CD4-positive, alpha-beta T cell treated with Interleukin-2 at 100 ng/mL for 4 hours (primary cell): ENCODE results near the gene MYL9.
A peak's percentile ranks its signal among the peaks of the same experiment; 100 is the strongest.
"Not testable (repeated sequence)": the region's sequence is repeated elsewhere in the genome, so short reads cannot be mapped to it uniquely, and the experiment has no call there.

Experiments used
- DNase-seq: peaks from one replicate; pipeline ENCODE4 v3.0.0-alpha.2; 2020; ENCODE audit warnings: low spot score

The MYL9 gene

DNA sequence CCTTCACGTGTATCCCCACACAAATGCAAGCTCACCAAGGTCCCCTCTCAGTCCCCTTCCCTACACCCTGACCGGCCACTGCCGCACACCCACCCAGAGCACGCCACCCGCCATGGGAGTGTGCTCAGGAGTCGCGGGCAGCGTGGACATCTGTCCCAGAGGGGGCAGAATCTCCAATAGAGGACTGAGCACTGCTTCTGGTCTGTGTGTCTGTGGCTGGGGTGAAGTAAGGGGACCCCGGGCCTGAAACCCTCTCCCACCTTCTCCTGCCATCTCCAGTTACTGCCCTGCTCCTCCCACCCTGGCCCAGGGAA lies 8.3 kb downstream of the MYL9 start:
- no peak for DNase-seq

DNA sequence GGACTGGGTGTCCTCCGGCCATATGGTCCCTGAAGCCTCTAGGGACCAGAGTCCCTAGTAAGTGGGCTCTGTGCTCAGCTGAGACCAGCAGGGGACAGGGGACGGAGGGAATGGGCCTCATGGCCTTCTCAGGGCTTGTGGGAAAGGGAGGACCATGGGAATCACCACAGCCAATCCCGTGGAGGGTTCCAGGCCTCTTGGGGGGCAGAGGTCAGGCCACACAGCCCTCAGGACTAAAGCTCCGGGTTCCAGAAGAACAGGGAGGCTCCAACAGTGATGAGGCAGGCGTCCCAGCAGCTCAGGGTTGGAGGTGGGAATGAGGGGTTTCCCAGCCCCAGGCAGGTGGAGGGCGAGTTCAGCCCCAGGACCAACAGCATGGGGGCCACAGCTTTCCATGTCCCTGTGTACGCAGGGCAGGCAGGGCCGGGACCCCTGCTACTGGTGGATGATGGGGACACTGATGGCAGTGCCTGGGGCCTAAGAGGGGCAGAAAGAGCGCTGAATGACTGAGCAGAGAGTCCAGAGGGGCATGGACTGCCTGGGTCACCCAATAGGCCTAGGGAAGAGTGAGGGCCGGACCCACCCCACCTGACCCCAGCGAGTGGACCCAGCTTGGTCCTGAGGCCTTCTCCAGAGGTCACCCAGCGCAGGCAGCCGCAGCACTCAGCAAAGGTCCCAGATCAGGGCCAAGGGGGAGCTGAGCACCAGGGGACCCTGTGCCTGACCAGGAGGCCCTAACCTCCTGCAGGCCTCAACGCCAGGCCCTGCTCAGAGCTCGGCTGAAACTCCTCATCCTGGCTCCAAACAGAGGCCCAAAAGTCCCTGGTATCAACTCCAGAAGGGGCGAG lies 8.8 kb downstream of the MYL9 start:
- DNase-seq: no peak

DNA sequence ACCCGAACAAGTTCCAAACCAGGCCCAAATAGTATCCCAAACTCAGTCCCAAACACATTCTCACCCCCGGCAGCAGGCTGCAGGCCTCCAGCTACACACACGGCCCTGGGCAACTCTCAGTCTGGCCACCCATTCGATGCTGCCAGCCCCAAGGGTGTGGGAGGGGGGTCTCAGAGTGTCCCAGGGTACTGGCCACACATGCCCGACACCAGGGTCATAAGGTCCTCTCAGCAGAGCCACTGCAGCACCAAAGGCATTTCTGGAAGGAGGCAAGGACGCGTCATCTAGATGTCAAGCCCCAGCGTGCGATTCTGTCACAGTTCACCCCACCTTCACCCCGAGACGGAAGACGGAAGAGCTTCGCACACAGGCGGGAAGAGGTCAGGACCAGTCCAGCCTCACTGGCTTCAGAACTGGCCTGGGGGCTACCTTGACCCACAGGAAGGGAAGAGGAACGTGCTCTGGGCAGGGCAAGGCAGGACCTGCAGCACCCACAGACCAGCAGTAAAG lies 9.5 kb downstream of the MYL9 start:
- no peak for DNase-seq

DNA sequence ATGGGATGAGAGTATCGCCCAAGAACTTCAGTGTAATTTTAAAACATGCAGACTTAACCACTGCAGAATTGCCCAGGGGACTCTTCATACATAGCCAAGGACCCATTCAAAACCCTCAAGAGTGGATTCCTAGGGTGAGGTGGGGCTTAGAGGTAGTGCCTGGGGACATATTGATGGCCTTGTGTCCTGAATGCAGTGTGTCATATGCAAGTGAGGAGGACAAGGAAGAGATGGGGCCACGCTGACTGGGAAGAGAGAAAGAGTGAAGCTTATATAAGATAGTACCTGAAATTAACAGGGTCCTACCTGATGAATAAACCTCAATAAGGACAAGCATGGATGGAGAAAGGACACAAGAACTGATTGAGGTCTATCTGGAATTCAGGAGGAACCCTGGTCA lies 13.9 kb downstream of the MYL9 start:
- DNase-seq: no peak

DNA sequence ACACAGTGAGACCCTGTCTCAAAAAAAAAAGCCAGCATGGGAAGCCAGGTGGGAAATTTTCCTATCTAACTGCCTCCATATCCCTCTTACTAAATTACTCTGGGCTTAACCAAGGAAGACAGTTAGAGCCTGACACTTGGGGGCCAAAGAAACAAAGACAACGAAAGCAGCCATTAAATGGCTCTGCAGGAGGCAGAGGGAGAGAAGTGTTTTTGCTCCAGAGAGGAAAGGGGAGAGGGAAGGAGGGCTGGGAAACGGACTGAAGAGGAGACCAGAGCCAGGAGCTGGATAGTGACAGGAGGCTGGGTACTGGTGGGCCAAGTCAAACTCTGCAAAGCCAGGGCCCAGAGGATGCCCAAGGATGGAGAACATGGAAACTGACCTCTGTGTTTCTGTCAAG lies 21.4 kb downstream of the MYL9 start:
- DNase-seq: no peak

DNA sequence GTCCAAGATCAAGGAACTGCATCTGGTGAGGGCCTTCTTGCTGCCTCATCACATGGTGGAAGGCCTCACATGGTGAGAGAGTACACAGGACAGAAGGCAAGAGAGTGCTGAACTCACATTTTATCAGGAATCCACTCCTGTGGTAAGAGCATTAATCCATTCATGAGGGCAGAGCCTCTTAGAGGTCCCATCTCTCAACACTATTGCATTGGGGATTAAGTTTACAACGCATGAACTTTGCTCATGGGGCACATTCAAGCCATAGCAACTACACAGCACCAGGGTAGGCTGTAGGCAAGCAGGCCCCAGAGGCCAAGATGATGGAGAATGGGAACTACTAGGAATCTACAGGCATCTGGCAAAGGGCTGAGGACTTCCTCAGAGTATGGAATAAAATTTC lies 22.1 kb downstream of the MYL9 start:
- no peak for DNase-seq

DNA sequence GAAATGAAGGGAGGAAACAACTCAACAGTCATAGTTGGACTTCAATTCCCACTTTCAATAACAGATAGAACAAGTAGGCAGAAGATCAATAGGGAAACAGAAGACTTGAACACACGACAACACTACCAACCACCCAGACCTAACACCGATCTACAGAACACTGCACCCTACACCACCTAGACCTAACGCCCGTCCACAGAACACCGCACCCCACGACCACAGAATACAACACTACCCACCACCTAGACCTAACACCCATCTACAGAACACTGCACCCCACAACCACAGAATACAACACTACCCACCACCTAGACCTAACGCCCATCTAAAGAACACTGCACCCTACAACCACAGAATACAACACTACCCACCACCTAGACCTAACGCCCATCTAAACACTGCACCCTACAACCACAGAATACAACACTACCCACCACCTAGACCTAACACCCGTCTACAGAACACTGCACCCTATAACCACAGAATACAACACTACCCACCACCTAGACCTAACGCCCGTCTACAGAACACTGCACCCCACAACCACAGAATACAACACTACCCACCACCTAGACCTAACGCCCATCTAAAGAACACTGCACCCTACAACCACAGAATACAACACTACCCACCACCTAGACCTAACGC lies 22.9 kb downstream of the MYL9 start:
- DNase-seq: not testable (repeated sequence)

DNA sequence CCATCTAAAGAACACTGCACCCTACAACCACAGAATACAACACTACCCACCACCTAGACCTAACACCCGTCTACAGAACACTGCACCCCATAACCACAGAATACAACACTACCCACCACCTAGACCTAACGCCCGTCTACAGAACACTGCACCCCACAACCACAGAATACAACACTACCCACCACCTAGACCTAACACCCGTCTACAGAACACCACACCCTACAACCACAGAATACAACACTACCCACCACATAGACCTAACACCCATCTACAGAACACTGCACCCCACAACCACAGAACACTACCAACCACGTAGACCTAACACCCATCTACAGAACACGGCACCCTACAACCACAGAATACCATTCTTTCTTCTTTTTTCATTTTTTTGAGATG lies 23.4 kb downstream of the MYL9 start:
- DNase-seq: not testable (repeated sequence)

DNA sequence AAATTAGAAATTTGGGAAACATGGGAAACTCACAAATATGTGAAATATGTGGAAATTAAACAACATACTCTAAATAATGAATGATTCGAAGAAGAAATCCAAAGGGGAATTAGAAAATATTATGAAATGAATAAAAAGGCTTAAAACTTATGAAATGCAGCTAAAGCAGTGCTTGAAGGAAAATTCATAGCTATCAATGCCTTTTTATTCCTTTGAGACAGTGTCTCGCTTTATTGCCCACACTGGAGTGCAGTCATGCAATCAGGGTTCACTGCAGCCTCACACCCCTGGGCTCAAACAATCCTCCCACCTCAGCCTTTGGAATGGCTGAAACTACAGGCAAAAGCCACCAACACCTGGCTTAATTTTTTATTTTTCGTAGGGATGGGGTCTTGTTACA lies 24.2 kb downstream of the MYL9 start:
- DNase-seq: no peak

DNA sequence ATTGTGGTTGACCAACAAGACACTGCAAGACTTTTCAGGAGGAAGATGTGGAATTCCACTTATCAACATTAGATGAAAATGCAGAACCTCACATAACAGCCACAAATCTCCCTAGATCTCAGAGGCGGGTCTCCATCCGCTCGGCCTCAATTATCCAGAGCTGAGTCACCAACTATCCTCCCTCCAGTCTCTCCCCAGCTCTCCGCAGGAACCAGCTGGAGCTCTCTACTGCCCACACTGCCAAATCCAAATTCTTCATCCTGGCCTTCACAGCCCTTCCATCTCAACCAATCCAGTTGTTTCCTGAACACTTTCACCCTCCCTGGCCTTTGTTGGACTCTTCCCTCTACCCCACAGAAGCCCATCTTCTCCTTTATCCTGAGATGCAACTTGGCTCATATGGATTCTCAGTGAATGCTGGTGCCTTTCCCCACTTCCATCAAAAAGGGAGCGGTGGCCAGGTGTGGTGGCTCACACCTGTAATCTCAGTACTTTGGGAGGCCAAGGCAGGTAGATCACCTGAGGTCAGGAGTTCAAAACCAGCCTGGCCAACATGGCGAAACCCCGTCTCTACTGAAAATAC lies 28.6 kb downstream of the MYL9 start:
- no peak for DNase-seq

DNA sequence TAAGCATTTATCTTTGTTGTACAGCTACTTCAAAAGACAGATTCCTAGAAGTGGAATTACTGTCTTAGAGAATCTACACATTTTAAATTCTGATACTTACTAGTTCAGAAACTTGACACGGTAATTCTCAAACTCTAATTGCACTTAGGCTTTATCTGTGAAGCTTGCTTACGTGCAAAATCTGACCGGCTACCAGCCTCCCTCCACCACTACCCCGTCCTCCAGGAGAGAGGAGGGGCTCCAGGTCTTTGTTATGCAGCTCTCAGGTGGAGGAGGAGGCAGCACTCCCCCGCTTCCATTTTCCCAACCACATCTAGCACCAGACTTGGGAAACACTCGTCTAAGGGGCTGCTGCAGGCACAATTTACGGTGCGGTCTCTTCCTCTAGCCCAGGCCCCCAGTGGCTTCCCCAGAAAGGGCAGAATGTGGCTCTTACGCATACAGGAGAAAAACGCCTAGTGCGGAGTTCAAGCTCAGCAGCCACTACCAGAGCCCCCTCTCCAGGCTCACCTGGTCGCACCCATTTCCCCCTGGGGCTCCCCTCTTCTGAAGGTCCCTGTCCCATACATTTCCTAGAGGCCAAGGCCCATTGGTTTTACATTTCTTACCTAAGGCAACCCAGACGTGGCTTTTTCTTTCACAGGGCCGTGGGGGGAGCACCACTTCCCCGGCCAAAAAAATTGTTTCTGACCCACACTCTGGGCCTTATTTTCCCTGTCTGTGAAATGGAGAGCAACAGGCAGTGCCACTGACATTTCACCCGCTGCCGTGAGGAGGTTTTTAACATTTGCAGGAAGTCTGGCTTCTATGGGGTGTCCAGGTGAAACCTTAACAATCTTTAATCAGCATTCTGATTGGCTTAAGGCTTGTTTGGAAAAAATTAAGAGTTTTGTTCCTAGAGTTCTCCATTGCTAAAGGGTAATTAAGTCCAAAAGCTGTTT lies 30.5 kb downstream of the MYL9 start:
- no peak for DNase-seq

DNA sequence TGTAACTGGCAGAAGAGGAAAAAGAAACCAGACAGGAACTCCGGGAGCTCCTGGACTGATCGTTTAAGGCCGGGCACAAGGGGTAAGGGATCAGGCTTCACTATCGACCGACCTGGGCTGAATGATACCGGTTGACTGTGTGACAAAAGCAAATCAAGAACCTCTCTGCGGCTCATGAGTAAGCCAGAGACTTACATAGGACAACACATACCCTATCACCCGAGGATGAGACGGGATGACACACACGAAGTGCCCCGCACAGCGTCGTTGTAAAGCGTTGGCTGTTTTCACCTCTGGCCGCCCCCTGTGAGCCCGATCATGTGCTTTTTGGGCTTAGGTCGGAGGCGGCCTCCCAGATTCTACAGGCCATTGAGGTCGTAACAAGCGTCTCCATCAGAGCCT lies 31.4 kb downstream of the MYL9 start:
- peak; percentile 79 for DNase-seq

DNA sequence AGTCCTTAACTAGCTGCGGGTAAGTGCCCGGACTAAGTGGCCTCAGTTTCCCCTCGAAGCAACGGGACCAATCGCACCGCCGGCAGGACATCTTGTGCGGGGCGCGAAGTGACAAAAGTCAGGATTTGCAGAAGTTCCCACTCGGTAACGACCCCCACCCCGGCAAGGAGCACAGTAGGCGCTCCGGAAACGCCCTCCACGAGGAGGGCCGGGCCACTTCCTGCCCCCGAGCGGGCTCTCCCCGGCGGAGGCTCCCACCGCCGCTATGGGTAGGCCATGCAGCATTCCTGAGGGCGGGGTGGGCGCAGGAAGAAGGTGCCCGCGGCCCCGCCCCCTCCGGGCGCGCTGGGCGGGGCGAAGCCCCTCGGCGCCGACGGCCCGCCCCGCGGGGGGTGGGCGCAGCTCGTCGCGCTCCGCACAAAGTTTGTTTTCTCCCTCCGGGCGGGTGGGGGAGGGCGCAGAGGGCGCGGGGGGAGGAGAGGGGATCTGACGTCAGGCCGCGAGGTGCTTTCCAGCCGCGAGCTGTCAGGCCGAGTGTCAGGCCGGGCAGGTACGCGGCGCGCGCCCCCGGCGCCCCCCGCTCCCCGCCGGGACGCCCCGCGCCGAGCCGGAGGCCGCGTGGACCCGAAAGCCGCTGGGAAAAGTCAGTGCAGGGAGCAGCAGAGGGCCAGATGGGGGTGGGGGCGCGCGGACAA lies 31.9 kb downstream of the MYL9 start, which contains the start of gene TGIF2:
TSS of gene TGIF2 (plus strand) at position 495 of the 695 bp plus-strand sequence. CDS start 5,178 bp downstream, outside the sequence.
- DNase-seq: peak; percentile 91

DNA sequence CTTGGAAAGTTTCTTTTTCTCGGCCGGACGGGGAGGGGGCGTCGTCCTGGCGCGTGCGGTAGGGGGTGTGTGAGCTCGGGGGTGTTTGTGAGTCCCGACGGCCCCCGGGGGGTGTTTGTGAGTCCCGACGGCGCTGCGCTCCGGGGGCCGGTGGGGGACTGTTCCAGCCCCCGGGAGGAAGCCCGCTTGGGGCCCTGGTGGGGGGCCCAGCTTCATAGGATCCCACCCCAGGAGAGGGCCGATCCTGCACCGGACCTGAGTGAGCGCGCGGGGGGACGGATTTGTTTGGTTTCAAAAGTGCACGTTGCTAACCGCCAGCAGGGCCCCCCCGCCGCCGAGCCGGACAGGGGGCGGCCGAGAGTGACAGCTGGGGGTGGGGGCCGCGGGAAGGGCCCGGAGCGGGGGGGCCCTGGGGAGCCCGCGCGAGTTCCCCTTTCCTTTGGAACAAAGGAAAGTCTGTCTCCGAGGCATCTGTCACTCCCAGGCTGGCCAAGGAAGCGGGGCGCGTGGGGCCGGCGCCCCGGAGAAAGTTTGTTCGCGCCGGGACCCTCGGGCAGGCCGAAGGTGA lies 32.6 kb downstream of the MYL9 start:
- DNase-seq: no peak

DNA sequence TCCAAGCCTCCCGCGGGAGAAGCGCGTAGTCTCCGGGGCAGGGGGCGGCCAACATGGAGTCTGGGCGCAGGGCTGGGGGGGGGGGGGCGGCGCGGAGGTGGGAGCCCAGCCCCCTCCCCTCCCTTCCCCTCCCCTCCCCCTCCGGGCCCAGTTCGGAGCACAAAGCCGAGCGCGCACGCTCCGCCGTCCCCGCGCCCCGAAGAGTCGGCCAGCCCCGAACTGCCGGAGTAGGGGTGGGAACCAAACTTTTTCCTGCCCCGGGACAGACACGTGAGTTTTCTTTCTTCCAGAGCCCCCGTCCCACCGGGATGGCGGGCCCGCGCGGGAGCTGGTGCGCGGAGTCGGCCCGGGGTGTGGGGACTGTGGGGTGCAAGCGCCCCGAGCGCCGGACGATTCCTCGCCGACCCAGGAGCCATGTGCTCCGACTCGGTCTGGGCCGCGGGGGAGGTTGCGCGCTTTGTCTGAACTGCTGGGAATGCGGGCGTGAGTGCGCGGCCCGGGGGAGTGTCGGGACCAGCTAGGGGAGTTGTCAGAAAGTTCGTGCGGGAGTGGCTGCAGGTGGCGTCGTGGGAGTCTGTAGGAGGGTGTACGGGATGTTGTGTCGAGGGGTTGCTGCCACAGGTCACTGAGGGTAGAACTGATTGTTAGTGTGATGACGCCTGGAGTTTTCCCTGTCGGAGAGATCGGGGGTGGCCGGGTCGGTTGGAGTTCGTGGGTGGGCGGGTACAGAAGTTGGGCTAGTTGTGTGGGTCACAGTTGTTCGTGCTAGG lies 33.2 kb downstream of the MYL9 start:
- DNase-seq: peak; percentile 32

DNA sequence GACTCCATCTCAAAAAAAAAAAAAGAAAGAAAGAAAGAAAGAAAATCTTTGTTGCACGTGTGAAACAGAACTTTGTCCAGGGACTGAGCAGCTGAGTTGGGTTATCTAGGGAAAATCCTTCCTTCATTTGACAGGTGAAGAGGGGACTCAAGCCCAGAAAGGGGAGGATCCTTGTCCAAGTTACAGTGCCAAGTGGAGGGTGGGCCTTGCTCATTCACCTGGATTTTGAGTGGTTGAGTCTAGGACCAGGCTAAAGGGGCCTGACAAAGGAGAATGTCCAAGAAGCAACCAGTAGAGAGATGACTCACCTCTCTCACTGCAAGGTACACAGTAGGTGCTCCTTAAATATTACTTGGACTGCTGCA lies 34.7 kb downstream of the MYL9 start:
- DNase-seq: no peak

DNA sequence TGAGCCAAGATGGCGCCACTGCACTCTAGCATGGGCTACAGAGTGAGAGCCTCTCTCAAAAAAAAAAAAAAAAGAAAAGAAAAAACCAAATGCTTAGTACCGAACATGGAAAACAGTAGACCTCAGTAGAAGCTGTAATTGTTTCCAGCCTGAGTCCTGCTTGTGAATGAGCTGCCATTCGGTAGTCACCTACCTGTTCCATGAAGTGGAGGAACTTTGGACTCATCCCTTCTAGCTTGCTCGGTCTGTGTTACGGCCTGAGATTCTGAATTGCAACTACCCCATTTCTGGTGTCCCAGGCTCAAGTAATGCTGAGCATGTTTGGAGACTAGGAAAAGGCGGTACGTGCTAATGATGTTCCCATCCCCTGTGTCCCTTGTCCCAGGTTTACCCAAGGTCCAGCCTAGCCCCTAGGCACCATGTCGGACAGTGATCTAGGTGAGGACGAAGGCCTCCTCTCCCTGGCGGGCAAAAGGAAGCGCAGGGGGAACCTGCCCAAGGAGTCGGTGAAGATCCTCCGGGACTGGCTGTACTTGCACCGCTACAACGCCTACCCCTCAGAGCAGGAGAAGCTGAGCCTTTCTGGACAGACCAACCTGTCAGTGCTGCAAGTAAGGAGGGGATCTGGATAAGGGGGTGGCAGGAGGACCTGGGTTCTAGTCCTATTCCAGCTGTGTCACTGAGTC lies 37.2 kb downstream of the MYL9 start:
- no peak for DNase-seq

DNA sequence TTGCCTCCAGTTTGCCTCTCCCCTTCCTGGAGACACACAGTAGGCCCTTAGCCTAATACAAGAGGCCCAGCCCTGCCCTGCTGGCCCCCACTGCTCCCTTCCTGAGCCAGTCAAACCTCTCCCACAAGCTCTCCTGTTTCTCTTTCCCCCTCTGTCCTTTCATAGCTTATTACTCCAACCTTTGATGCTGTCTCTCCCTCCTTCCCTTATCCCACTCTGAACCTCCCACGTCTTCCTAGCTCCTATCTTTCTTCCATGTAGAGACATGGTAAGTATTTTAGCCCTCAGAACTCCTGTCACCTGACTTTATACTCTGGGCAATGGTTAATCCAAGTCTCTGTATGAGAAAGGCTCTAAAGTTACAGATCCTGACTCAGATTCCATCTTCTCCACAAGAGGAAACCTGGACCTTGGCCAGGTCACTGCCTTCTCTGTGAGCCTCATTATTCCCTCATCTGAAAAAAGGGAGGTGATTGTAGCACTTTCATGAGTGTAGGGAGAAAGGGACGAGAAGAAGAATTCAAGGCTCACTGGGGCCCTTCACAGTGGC lies 38.8 kb downstream of the MYL9 start:
- DNase-seq: no peak

DNA sequence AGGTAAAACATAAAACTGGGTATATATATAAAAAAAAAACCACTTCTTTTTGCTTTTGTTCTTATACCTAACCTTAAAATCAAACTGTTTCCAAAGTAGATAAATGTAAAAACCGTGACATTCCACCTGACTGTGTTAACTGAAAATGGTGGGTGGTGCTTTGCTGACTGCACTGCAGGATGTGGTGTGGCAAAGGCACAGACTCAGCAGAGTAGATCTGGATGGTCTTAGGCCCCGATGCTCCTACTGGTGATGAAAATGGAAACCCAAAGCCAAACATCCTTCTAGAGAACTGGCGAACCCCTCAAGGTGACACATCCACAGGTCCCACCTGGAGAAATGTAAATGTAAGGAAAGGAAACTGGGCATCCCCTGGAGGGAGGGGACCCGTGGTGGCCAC lies 41.0 kb downstream of the MYL9 start:
- DNase-seq: peak; percentile 14
